ENCODE data around the gene PDXDC1. TPM values are rescaled to one million over a fixed set of nuclear protein-coding genes. Genes with fewer than 3 reads are reported as not detected.

The PDXDC1 gene
- total and polyA plus RNA-seq, 9 of the 15 experiments (the other 6 are each of a cell fraction or from before 2014, with no cell fraction given) = 5.1 to 95.4 (median 45.8) TPM

DNA sequence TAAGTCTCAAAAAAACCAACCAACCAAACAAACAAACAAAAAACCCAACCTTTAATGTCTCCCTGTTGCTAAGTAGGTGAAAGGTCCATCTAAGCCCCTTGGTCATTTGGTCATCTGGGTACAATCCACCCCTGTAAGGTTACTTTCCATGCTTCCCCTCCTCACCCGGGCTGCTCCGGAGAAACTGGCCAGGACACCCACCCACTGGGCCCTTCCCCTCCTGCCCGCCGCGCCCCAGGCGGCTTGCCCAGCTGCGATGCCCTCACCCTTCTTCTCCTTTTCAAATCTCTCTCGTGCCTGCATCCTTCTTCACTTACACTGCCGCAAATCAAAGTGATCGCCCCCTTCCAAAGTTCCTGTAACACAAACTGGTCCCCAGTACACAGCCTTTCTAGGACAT, 79.1 kb downstream of the PDXDC1 start:
- FAIRE-seq (no peak), ATAC-seq (no peak), DNase-seq (ENCODE audit: extremely low read depth in 1 of 4, low spot score in 3 of 4) (no peak)
- Histone ChIP-seq H3K27ac (ENCODE audit: extremely low read depth, low read depth, low read length) (no peak overlapping the region), H2AFZ (ENCODE audit: low read depth, low read length) (no peak overlapping the region), H3K4me2 (ENCODE audit: insufficient read depth, low read length) (no peak overlapping the region), H3K9ac (ENCODE audit: insufficient read depth in 1 of 2, low read depth in 2 of 2, low read length in 2 of 2) (no peak overlapping the region), H4K20me1 (replicated peaks; ENCODE audit: control insufficient read depth, insufficient read depth, low read length) (no peaks in the 10 kb centered on the region), H3K36me3 (ENCODE audit: control insufficient read depth, insufficient read depth, low read length) (peaks cover 3% of the 10 kb centered on the region; the same call in 1 of the 3 replicates), H3K27me3 (ENCODE audit: control insufficient read depth in 2 of 2, insufficient read depth in 2 of 2, low read length in 2 of 2) (no peaks in the 10 kb centered on the region), H3K9me3 (replicated peaks; ENCODE audit: control insufficient read depth, insufficient read depth, low read depth, low read length) (peaks cover 5% of the 10 kb centered on the region; the same call in 1 of the 2 replicates), H3K4me3 (no peak overlapping the region), H3K4me1 (replicated peaks in 1 of 2; ENCODE audit: control insufficient read depth in 2 of 2, insufficient read depth in 2 of 2, low read length in 2 of 2) (peaks cover 2 to 20% of the 10 kb centered on the region in 2 experiments; a peak in 3 of 5 replicates), H3K79me2 (ENCODE audit: control insufficient read depth, insufficient read depth, low read length) (peaks cover 11% of the 10 kb centered on the region; the same call in 1 of the 3 replicates), H3K9me1 (ENCODE audit: control insufficient read depth, insufficient read depth, low read length) (no peaks in the 10 kb centered on the region)
- no TSS peak for BruUV-seq (replicated peaks)
- ChIA-PET CTCF (ENCODE audit: low intra/inter-chr PET ratio) (no interaction called here), POLR2A (no interaction called here)
- TF ChIP-seq KAT8 (IDR thresholded peaks at IDR 0.05; ENCODE audit: low read depth) (no peak), ZNF280A (IDR thresholded peaks at IDR 0.05; ENCODE audit: low read depth, partially characterized antibody) (no peak)
- in situ Hi-C loops (cut with MboI) = loop anchor here (25.0 kb wide), 1 partner anchor 167 kb away; no protein-coding TSS in a partner anchor
- 88% methylated on average over 5 of the region's 10 CpGs for WGBS (ENCODE audit: insufficient coverage, low coverage, missing lambda C conversion rate)
- intact Hi-C loops (cut with micrococcal nuclease) = no loop called here

Measured in K562 (cell line).